Body of pancreas (tissue), 4 donors: ENCODE measurements around the gene EED.

Source experiments
- CTCF ChIP-seq, 7 experiments: fragments of 450-650 bp in 4 of 7; fragments of 200-600 bp in 3 of 7; sonication (generic) in 3 of 7; IDR thresholded peaks; one replicate each; pipeline ENCODE4 v1.5.1; 2016 to 2019; ENCODE audit warnings: antibody characterized with exemption in 7 of 7
- POLR2A ChIP-seq, 3 donors: fragments of 450-650 bp; IDR thresholded peaks; one replicate each; pipeline ENCODE4 v1.6.1; 2016; ENCODE audit warnings: antibody characterized with exemption in 3 of 3, mild to moderate bottlenecking in 2 of 3

- TF ChIP-seq CTCF (IDR thresholded peaks at IDR 0.05) (no peak), POLR2A (IDR thresholded peaks at IDR 0.05) (no peak)
These were observed 47.6 kb upstream of the EED start for GRCh38 chr11:86196913-86197312.
